HG03175 (cell line): Measurements from ENCODE around the gene SCAF4.
A peak's percentile ranks its signal among the peaks of the same experiment; 100 is the strongest.
"Not testable (repeated sequence)": the region's sequence is repeated elsewhere in the genome, so short reads cannot be mapped to it uniquely, and the experiment has no call there.

Experiments used
- ATAC-seq: cut with Tn5 transposase; IDR thresholded peaks from one replicate; pipeline ENCODE4 v1.9.1; 2021; ENCODE audit warnings: mild to moderate bottlenecking, moderate library complexity; ENCODE audit not compliant: unreplicated experiment

The SCAF4 gene, protein sequence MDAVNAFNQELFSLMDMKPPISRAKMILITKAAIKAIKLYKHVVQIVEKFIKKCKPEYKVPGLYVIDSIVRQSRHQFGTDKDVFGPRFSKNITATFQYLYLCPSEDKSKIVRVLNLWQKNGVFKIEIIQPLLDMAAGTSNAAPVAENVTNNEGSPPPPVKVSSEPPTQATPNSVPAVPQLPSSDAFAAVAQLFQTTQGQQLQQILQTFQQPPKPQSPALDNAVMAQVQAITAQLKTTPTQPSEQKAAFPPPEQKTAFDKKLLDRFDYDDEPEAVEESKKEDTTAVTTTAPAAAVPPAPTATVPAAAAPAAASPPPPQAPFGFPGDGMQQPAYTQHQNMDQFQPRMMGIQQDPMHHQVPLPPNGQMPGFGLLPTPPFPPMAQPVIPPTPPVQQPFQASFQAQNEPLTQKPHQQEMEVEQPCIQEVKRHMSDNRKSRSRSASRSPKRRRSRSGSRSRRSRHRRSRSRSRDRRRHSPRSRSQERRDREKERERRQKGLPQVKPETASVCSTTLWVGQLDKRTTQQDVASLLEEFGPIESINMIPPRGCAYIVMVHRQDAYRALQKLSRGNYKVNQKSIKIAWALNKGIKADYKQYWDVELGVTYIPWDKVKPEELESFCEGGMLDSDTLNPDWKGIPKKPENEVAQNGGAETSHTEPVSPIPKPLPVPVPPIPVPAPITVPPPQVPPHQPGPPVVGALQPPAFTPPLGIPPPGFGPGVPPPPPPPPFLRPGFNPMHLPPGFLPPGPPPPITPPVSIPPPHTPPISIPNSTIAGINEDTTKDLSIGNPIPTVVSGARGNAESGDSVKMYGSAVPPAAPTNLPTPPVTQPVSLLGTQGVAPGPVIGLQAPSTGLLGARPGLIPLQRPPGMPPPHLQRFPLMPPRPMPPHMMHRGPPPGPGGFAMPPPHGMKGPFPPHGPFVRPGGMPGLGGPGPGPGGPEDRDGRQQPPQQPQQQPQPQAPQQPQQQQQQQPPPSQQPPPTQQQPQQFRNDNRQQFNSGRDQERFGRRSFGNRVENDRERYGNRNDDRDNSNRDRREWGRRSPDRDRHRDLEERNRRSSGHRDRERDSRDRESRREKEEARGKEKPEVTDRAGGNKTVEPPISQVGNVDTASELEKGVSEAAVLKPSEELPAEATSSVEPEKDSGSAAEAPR

DNA sequence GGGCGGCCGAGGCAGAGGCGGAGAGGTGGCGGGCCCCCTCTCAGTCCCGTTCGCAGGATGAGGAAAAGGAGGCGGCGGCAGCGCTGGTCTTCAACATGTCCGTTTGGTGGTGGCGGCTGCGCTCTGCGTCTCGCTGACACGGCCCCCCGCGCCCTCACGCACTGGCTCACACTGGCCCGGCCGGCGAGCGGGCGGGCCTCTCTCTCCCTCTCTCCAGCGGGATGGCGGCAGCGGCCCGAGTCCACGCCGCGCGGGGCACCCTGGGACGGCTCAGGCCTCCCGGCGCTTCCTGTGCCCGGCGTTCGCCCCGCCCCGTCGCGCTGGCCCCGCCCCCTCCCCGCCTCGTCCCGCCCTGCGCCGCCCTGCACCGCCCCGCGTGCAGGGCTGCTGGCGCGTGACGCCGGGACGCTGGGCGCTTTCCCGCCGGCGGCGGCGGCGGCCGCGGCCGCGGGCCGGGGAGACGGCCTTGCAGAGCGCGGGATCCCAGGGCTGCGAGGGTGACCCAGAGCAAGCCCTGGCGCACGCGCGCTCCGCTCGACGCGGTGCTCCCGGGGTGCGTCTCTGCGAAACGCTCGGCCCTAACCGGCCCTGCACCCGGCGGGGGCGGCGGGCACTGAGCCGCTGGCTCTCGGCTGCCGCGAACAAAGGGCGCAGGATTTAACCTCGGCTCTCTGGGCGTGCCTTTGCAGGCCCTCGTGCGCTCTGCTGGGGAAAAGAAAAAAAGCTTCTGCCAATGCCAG lies at the start of gene SCAF4:
Gene SCAF4, minus strand, starts transcription at position 262 of the 740 bp plus-strand sequence. CDS start 426 bp downstream, outside the sequence.
- ATAC-seq, result peak; percentile 81

DNA sequence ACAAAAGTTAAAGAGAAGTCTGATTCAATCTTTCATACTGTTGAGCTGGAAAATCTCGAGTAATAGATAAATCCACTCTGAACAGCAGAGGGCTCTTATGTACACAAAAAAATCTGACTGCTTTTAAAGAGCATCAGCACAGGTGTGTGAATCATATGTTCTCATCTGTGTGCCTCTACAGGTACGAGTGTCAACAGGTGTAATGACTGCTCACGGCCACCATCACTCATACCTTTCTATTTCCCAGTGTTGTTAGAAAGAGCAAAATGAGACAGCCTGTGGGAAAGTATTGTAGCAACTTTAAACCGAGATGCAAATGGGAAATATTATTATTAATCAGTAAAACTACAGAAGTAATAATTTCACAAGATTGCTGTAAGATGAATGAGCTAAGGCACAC lies 49.0 kb upstream of the SCAF4 start:
- no peak for ATAC-seq

DNA sequence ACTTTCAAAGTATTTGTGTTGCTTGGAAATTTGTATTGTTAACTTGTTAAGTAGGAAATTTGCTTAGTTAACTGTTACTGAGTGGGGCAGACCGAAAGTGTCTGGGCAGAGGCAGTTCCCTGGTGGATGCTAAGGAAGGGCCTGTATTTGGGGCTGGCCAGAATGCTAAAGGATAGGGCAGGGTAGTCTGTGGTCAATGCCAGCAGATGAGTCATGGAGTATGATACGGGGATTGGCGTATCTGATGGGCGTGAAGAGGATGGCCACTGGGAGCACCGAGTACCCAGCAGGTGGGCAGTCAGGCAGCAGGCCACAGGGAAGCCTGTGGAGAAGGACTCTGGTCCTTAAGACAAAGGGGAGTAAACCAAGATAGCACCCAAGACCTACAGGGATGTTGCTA lies 46.6 kb upstream of the SCAF4 start:
- ATAC-seq, result no peak

DNA sequence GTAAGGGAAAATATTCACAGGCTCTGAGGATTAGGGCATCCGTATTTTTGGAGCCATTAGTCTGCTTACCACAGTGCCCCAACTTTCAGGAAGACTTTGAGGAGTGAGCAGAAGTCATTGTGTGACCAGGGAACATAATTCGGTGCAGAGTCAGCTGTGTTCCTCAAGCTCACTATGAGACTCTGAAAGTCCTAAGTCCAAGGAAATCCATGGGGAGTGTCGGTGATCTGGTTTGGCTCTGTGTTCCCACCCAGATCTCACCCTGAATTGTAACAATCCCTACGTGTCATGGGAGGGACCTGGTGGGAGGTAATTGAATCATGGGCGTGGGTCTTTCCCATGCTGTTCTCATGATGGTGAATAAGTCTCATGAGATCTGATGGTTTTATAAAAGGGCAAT lies 45.9 kb upstream of the SCAF4 start:
- no peak for ATAC-seq

DNA sequence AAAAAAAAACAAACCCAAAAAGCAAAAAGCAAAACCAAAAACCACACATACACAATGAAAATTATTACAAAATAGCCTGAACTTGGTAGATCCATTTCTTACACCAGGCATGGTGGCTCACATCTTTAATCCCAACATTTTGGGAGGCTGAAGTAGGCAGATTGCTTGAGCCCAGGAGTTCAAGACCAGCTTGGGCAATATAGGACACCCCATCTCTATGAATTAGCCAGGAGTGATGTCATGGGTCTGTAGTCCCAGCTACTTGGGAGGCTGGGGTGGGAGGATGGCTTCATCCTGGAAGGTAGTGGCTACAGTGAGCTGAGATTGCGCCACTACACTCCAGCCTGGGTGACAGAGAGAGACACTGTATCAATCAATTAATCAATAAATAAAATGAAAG lies 42.1 kb upstream of the SCAF4 start:
- ATAC-seq, result no peak

DNA sequence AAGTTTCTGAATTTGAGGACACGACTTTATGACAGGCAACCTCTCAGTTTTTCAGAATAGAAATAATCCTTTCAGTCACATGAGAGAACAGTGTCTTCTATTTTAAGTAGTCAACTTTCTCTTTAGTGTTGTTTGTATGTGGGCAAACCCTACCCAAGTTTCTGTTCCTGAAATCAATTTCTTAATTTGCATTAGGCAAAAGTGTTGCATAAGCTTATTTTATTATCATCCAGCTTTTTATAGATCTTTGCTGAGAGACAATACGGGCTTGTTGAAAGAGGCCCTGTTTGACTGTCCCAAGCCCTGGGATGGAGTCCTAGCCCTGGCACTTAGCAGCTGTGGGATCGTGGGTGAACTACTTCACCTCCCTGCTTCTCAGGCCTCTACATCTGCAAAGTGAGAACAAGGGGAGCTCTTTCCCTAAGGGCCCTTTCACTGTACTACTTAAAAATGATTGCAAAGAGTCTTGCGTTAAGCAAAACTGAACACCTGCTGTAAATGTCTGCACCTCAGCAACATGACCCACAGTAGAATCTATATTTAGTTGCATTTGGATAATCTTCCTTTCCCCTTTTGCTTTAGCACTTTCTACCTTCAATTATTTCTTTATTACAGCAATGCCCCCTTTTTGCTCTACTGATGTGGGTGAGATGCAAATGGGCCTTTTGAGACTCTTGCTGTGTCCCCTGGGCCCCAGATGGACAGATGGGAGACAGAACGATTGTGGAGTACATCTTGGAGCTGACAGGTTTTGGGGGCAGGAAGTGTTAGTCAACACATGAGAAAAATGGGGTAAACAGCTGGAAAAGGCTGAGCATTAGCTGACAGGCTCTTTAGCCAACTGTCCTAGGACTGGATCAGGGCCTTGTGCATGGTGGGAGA lies 41.0 kb upstream of the SCAF4 start:
- ATAC-seq, result peak; percentile 95

DNA sequence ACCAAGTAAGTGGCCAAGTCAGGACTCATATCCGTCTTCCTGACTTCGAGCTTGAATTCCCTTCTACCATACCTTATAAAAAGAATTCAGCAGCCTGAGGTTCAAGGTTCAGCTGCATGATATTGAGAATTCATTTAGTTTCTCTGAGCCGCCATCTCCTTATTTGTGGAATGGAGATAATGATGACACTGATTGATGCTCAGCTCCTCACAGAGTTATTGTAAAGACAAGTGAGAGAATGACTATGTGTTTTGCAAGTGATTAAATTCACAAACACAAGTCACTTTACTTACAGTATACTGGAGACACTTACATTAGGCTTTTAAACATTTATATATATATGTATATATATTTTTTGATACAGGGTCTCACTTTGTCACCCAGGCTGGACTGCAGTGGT lies 39.8 kb upstream of the SCAF4 start:
- no peak for ATAC-seq

DNA sequence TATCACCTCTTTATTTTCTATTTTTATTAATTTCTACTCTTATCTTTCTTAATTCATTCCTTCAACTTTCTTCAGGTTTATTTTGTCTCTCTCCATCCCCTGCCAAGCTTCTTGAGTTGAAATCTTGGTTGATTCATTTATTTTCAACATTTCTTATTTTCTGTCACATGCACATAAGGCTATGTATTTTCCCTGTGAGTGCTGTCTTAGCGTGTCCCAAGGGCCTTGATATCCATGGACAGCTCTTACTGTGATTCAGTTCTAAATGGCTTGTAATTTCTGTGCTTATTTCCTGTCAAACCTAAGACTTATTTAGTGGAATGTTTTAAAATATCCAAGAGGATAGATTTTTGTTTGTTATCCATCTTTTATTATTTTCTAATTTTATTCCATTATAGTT lies 36.8 kb upstream of the SCAF4 start:
- ATAC-seq, result no peak

DNA sequence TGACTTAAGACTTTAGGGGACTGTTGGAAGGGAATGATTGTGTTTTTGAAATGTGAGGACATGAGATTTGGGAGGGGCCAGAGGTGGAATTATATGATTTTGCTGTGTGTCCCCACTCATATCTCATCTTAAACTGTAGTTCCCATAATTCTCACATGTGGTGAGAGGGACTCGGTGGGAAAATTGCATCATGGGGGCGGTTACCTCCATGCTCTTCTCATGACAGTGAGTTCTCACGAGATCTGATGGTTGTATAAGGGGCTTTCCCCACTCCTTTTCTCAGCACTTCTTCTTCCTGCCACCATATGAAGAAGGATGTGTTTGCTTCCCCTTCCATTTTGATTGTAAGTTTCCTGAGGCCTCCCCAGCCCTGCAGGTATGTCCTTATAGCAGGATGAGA lies 35.0 kb upstream of the SCAF4 start:
- no peak for ATAC-seq

DNA sequence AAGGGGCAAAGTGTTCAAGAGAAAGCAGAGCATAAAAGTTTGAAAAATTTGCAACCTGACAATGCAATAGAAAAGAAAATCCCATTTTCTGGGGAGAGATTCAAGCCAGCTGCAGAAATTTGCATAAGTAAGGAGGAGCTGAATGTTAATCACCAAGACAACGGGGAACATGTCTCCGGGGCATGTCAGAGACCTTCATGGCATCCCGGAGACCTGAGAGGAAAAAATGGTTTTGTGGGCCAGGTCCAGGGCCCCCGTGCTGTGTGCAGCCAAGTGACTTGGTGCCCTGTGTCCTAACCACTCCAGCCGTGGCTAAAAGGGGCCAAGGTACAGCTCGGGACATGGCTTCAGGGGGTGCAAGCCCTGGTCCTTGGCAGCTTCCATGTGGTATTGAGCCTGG lies 33.9 kb upstream of the SCAF4 start:
- not testable (repeated sequence) for ATAC-seq

DNA sequence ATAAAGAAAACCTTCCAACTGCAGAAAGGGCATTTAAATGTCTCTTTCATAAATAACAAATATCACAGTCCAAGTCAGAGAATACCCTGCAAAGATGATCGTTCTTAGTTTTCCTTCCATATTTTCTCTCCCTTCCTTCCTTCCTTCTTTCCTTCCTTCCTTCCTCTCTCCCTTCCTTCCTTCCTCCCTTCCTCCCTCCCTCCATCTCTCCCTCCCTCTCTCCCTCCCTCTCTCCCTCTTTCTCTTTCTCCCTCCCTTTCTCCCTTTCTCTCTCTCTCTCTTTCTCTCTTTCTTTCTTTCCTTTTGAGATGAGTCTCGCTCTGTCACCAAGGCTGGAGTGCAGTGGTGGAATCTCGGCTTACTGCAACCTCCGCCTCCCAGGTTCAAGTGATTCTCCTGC lies 29.0 kb upstream of the SCAF4 start:
- no peak for ATAC-seq

DNA sequence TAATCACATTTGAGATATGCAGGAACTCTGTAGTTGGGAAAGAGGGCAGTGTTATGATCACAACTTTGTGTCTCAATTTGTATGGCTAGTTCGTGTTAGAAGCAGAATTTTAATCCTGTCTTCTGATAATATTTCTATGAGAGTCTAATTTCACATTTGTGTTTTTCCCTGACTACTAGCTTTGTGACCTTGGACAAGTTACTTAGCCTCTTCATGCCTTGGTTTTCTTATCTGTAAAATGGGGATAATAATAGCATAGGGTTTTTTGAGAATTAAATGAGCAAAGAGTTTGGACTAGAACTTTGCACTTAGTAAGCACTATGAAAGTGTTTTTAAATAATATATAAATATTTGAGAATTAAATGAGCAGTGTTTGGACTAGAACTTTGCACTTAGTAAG lies 24.9 kb upstream of the SCAF4 start:
- ATAC-seq, result no peak

DNA sequence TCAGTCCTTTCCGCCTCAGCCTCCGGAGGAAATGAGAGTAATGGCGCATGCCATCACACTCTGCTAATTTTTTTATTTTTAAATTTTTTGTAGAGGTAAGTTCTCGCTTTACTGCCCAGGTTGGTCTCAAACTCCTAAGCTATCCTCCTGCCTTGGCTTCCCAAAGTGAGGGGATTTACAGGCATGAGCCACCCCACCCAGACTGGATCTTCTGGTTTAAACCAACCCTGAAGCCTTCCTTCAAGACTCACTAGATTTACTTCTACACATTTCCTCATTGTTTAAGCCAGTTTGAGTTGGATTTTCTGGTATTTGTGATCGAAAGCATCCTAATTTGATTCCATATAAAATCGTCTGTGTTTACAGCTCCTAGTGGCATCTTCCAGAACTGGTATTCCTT lies 23.1 kb upstream of the SCAF4 start:
- ATAC-seq, result no peak

DNA sequence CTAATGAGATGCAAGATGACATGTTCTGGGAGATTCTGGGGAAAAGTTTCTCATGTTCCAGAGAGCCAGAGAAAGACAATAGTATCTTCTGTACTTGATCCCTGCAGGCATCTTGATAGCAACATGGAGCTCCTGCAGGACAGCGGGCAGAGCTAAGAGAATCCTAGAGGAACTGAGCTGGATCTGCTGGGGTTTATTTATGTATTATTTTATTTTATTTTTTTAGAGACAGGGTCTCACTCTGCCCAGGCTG lies 22.7 kb upstream of the SCAF4 start:
- ATAC-seq, result no peak

DNA sequence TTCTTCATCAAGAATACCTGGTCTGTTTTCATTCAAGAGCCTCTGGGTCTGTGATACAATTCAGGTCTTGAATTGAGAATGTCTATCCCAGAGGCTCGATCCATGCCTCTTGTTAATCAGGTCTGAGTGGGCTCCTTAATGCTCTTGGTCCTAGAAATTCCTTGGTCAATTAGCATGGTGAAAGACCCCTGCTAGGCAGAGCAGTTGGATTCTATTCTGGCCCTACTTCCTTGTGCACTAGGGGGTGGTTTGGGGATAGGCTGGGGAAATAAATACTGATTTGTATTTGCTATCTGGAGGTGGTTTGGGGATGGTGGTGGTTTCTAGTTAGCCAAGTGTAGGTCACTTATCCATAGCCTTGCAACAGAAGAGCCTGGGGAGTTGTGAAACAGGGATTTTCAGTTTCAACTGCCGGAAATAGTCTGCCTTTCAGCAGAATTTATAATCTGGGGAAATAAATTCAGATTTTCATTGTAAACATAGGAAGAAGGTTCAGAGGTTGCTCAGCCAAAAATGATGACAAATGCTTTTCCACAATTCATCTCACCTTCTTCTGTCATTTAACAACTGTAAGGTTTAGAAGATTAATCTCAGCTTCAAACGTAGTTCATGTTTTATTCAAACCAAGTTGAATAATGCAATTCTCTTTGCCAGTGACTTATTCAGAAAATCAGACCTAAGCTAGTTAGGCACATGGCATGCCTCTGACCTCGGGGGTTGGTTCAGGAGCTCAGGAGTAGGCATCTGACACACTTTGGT lies 22.2 kb upstream of the SCAF4 start:
- ATAC-seq, result no peak

DNA sequence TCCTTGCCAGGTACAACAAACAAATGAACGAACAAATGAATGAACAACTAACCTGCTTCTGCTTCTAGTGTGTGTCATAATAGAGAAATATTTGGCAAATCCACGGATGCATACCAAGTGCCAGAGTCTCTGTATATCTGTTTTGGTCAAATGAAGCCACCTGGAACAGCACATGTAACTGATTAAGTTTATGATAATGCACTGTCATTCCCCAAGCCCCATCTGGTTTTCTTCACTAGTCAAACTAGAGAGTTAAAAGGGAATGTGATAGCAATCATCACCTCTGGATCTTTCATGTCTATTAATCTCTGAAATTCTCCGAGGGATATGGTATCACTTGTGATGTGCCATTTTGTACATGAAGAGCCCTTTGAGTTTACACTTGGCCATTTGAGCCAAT lies 21.0 kb upstream of the SCAF4 start:
- no peak for ATAC-seq

DNA sequence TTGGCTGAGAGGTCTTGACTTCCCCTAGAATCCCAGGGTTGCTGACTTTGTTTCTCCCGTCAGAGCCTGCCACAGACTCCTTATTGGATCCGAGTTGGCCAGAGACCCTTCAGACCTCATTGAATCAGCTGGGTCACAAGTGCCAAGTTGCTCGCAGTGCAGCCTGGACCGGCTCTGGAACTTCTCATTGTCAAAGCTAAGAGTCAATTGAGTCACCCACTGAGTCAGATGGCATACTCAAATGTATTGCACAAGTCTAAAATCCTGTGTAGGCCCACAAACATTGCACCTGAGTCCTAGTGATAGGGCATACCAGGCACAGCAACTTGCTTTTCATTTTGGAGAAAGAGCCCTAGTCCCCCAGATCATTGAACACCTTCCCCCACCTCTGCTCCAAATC lies 20.4 kb upstream of the SCAF4 start:
- no peak for ATAC-seq

DNA sequence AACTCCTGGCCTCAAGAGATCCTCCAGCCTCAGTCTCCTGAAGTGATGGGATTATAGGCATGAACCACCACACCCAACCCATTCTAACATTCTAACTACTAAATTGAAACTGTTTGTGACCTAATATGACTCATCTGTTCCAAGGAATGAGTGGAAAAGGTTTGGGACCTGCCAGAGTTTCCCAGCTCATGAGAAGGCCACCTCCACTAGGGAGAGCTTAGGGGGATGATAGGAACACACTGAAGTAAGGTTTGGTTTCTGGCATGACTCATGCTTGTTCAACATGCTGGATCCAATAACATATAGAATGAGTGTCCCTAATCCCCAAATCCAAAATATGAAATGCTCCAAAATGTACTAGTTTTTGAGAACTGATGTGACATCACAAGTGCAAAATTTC lies 18.9 kb upstream of the SCAF4 start:
- ATAC-seq, result no peak

DNA sequence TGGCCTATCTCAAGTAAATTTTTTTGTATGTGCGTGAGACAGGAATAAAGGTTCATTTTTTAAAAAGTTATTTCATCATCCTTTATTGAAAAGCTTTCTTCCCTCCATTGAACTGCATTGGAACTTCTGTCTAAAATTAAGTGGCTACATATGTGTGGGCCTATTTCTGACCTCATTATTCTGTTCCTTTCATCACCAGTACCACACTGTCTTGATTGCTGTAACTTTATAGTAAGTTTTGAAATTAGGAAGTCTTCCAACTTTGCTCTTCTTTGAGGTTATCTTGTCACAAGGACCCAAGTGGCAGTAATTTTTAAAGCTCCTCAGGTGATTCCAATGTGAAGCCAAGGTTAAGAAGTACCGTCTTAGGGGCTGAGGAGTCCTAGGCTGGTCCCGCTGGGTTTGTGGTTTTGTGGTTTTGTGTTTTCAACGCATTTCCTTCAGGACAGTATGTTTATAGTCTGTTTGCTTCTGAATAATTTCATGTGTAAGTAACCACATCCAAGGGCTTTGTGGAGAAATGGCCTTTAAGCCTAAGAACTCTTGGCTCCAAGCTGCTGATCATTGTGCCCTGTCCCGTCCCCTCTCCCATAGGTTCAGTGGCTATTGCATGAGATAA lies 12.4 kb upstream of the SCAF4 start:
- ATAC-seq, result no peak
